Keratinocyte (primary cell): ENCODE measurements around the gene PEAR1. TPM values are rescaled to one million over a fixed set of nuclear protein-coding genes. Genes with fewer than 3 reads are reported as not detected.

Source experiments
- DNase-seq: peaks from one replicate; pipeline ENCODE4 v3.0.0-alpha.2; 2011; ENCODE audit warnings: low read depth, missing footprints, low spot score
- FAIRE-seq: peaks from 2 replicates; lab custom pipeline; 2011; peaks lifted over from hg19 to GRCh38; lab: Jason Lieb, UNC
- H2AFZ ChIP-seq: 2 replicates; pipeline ENCODE4 v1.6.0; 2012; ENCODE audit warnings: low read length, control low read depth, inconsistent platforms; ENCODE audit not compliant: control insufficient read depth
- H3K27ac ChIP-seq: 2 replicates; pipeline ENCODE4 v1.5.1; 2011; ENCODE audit warnings: low read length; ENCODE audit not compliant: control insufficient read depth, insufficient read depth
- H3K27me3 ChIP-seq: 3 replicates; pipeline ENCODE4 v1.6.0; 2011; ENCODE audit warnings: low read length; ENCODE audit not compliant: control insufficient read depth, insufficient read depth; ENCODE audit errors: extremely low read depth
- H3K36me3 ChIP-seq, 2 experiments: 2 replicates in 1 of 2; 3 replicates in 1 of 2; pipeline ENCODE4 v1.5.1; 2011; ENCODE audit warnings: low read length in 2 of 2, mild to moderate bottlenecking in 1 of 2; ENCODE audit not compliant: control insufficient read depth in 2 of 2, insufficient read depth in 2 of 2; ENCODE audit errors: extremely low read depth in 1 of 2
- H3K4me1 ChIP-seq: 3 replicates; pipeline ENCODE4 v1.5.1; 2011; ENCODE audit warnings: low read length; ENCODE audit not compliant: control insufficient read depth, insufficient read depth; ENCODE audit errors: extremely low read depth
- H3K4me2 ChIP-seq: 3 replicates; pipeline ENCODE4 v1.6.0; 2011; ENCODE audit warnings: low read depth, low read length; ENCODE audit not compliant: control insufficient read depth, insufficient read depth; ENCODE audit errors: extremely low read depth
- H3K4me3 ChIP-seq, 3 experiments: fragments of 200-600 bp in 1 of 3; sonication (generic) in 1 of 3; 2 replicates in 2 of 3; 3 replicates in 1 of 3; pipeline ENCODE4 v1.5.1; 2011 to 2016; ENCODE audit warnings: low read length in 3 of 3, mild to moderate bottlenecking in 3 of 3, control low read depth in 2 of 3, inconsistent platforms in 1 of 3, low read depth in 1 of 3, mixed read lengths in 1 of 3, mixed run types in 1 of 3, moderate library complexity in 1 of 3; ENCODE audit not compliant: control insufficient read depth in 2 of 3, insufficient read depth in 2 of 3; ENCODE audit errors: extremely low read depth in 1 of 3
- H3K79me2 ChIP-seq: 2 replicates; pipeline ENCODE4 v1.6.0; 2012; ENCODE audit warnings: low read length; ENCODE audit not compliant: control insufficient read depth, insufficient read depth
- H3K9ac ChIP-seq: 3 replicates; pipeline ENCODE4 v1.6.0; 2011; ENCODE audit warnings: low read length; ENCODE audit not compliant: control insufficient read depth, insufficient read depth; ENCODE audit errors: extremely low read depth
- H3K9me1 ChIP-seq: 3 replicates; pipeline ENCODE4 v1.6.0; 2011; ENCODE audit warnings: low read length; ENCODE audit not compliant: control insufficient read depth, insufficient read depth; ENCODE audit errors: extremely low read depth
- H3K9me3 ChIP-seq: 2 replicates; pipeline ENCODE4 v1.5.1; 2012; ENCODE audit warnings: low read depth, low read length; ENCODE audit not compliant: control insufficient read depth
- H4K20me1 ChIP-seq: 3 replicates; pipeline ENCODE4 v1.6.0; 2011; ENCODE audit warnings: low read length; ENCODE audit not compliant: control insufficient read depth, insufficient read depth; ENCODE audit errors: extremely low read depth
- CTCF ChIP-seq, 3 experiments: IDR thresholded peaks in 1 of 3; conservative IDR thresholded peaks in 1 of 3; optimal IDR thresholded peaks in 1 of 3; 2 replicates in 2 of 3; 3 replicates in 1 of 3; pipeline versions ENCODE3 to v1.5.1; 2011; ENCODE audit warnings: low read length in 3 of 3, mild to moderate bottlenecking in 3 of 3, moderate library complexity in 2 of 3, control low read depth in 1 of 3, inconsistent platforms in 1 of 3; ENCODE audit not compliant: insufficient read depth in 2 of 3; ENCODE audit errors: extremely low read depth in 1 of 3
- EZH2 ChIP-seq: IDR thresholded peaks from one replicate; pipeline ENCODE4 v1.6.1; 2012; ENCODE audit warnings: inconsistent platforms, mild to moderate bottlenecking, low read length, moderate library complexity
- dilution Hi-C: fragments of 300-500 bp; cut with MboI; formaldehyde crosslinking; loops from one replicate; pipeline ENCODE4 v1.7.0; 2020; ENCODE audit warnings: low sequenced_read_pairs; ENCODE audit not compliant: extremely low pct_ligation_motif_present
- polyA plus RNA-seq, 5 experiments: library from polyadenylated mRNA; depleted of rRNA in 3 of 5; stranded (reverse) in 3 of 5; stranded (forward) in 1 of 5; unstranded in 1 of 5; fragments of >200 nt; gene quantifications; 1 replicate in 1 of 5; 2 replicates in 3 of 5; 3 replicates in 1 of 5; pipeline versions ENCODE4 v1.2.1 to v1.2.3, GENCODE V29; 2011 to 2012; ENCODE audit warnings: missing spikeins in 2 of 5, low read depth in 1 of 5, low replicate concordance in 1 of 5

The PEAR1 gene
- polyA plus RNA-seq, 1 donor (not counting 4 experiments of a cell fraction or from before 2014, with no cell fraction given), result 4.2 TPM

GRCh38 chr1:156958247-156958714 is 64.8 kb downstream of the PEAR1 start:
- Histone ChIP-seq H3K9me3 (no peaks in the 10 kb centered on the region), H3K4me2 (no peak overlapping the region), H3K36me3 (peaks cover 16 to 22% of the 10 kb centered on the region in 2 experiments), H2AFZ (no peak overlapping the region), H3K9ac (no peak overlapping the region), H3K4me1 (no peaks in the 10 kb centered on the region), H4K20me1 (no peaks in the 10 kb centered on the region), H3K4me3 (no peak overlapping the region), H3K27me3 (no peaks in the 10 kb centered on the region), H3K27ac (no peak overlapping the region), H3K9me1 (no peaks in the 10 kb centered on the region), H3K79me2 (no peaks in the 10 kb centered on the region)
- no peak for FAIRE-seq
- dilution Hi-C loops, result no loop called here
- no peak for DNase-seq
- TF ChIP-seq CTCF (optimal IDR thresholded peaks at IDR 0.05 in 1 of 3, IDR thresholded peaks at IDR 0.05 in 1 of 3, conservative IDR thresholded peaks at IDR 0.05 in 1 of 3; ENCODE audit: extremely low read depth in 1 of 3, insufficient read depth in 2 of 3, low read length in 3 of 3) (no peak), EZH2 (no peak)

- TF ChIP-seq EZH2 (no peak), CTCF (optimal IDR thresholded peaks at IDR 0.05 in 1 of 3, IDR thresholded peaks at IDR 0.05 in 1 of 3, conservative IDR thresholded peaks at IDR 0.05 in 1 of 3; ENCODE audit: extremely low read depth in 1 of 3, insufficient read depth in 2 of 3, low read length in 3 of 3) (no peak)
- H3K9me3 ChIP-seq, result no peaks in the 10 kb centered on the region
- no peaks in the 10 kb centered on the region for H3K4me1 ChIP-seq
- H2AFZ ChIP-seq, result no peak overlapping the region
- H3K9me1 ChIP-seq, result no peaks in the 10 kb centered on the region
- FAIRE-seq (no peak), DNase-seq (no peak)
- no peaks in the 10 kb centered on the region for H4K20me1 ChIP-seq
- peaks cover 17 to 22% of the 10 kb centered on the region in 2 experiments for H3K36me3 ChIP-seq
- H3K4me3 ChIP-seq, result no peak overlapping the region
- H3K9ac ChIP-seq, result no peak overlapping the region
- H3K4me2 ChIP-seq, result no peak overlapping the region
- dilution Hi-C loops, result no loop called here
- H3K27ac ChIP-seq, result no peak overlapping the region
- H3K79me2 ChIP-seq, result no peaks in the 10 kb centered on the region
- no peaks in the 10 kb centered on the region for H3K27me3 ChIP-seq
Observed at GRCh38 chr1:156959414-156959813, 65.9 kb downstream of the PEAR1 start.
